ENCODE results near the gene CALHM4. TPM values are rescaled to one million over a fixed set of nuclear protein-coding genes. Genes with fewer than 3 reads are reported as not detected.
A peak's percentile ranks its signal among the peaks of the same experiment; 100 is the strongest.

CALHM4 gene
- total and polyA plus RNA-seq, 2 of the 8 experiments (the other 6 are each of a cell fraction or from before 2014, with no cell fraction given): not detected

GRCh38 chr6:116570856-116571682, 17.5 kb downstream of the CALHM4 start, which contains the start of gene RWDD1:
Gene RWDD1, plus strand, starts transcription at chr6:116571504. Its CDS starts 79 bp downstream, at chr6:116571583.
- peak within 1 kb of the TSS; percentile 19 for H2BK120ac ChIP-seq (replicated peaks; ENCODE audit: low read depth, low read length)
- no peak within 1 kb of the TSS for H2BK12ac ChIP-seq (ENCODE audit: low read depth, low read length)
- no peak within 1 kb of the TSS for H3K4ac ChIP-seq (replicated peaks; ENCODE audit: insufficient read length, low read depth, low read length)
- no peak within 1 kb of the TSS for H4K91ac ChIP-seq (replicated peaks; ENCODE audit: insufficient read length, low read length)
- no peak within 1 kb of the TSS for H2BK15ac ChIP-seq (ENCODE audit: low read length)
- peak within 1 kb of the TSS; percentile 74 to 88 for H3K4me2 ChIP-seq (ENCODE audit: insufficient read depth in 1 of 2, low read depth in 2 of 2, low read length in 2 of 2)
- H3K79me2 ChIP-seq (ENCODE audit: control insufficient read depth in 1 of 2, insufficient read depth in 2 of 2, low read length in 2 of 2): peaks cover 5 to 43% of the 10 kb centered on the region in 2 experiments; a peak in 3 of 4 replicates
- DNase-seq (ENCODE audit: low read depth in 1 of 2, low spot score in 2 of 2) (peak; percentile 95 to 98), FAIRE-seq (peak; percentile 39)
- CTCF ChIA-PET (ENCODE audit: partially characterized antibody): interaction anchor here (0.5 to 5.9 kb wide), 15 partner anchors 11 to 353 kb away, joined by 3 to 59 read pairs (median 4); partner anchors contain the start of genes CALHM4 and RSPH4A
- no peaks in the 10 kb centered on the region for H3K27me3 ChIP-seq (replicated peaks in 1 of 4; ENCODE audit: control insufficient read depth in 3 of 4, extremely low read depth in 1 of 4, insufficient read depth in 3 of 4, low read length in 3 of 4)
- H4K8ac ChIP-seq (ENCODE audit: extremely low read depth, insufficient read depth, low read length): peak within 1 kb of the TSS; percentile 80; the same call in 1 of the 2 replicates
- H4K20me1 ChIP-seq (replicated peaks in 1 of 2; ENCODE audit: control insufficient read depth in 1 of 2, insufficient read depth in 2 of 2, low read length in 2 of 2): peaks cover 0 to 3% of the 10 kb centered on the region in 2 experiments
- H2BK5ac ChIP-seq (ENCODE audit: low read depth, low read length): peak within 1 kb of the TSS; percentile 76
- H2AFZ ChIP-seq (ENCODE audit: low read length): peak within 1 kb of the TSS; percentile 78
- H3K14ac ChIP-seq (ENCODE audit: insufficient read length): peak within 1 kb of the TSS; percentile 35
- H3K23me2 ChIP-seq (ENCODE audit: low read depth, low read length): peaks cover 3% of the 10 kb centered on the region; the same call in 1 of the 2 replicates
- H3K9ac ChIP-seq (replicated peaks in 1 of 4; ENCODE audit: extremely low read depth in 1 of 4, low read depth in 3 of 4, low read length in 3 of 4): peak within 1 kb of the TSS; percentile 84 to 96 (median 84)
- no peak within 1 kb of the TSS for H2AK5ac ChIP-seq (ENCODE audit: low read depth, low read length)
- peaks cover 0 to 2% (median 0%) of the 10 kb centered on the region in 4 experiments; a peak in 1 of 8 replicates for H3K36me3 ChIP-seq (ENCODE audit: control insufficient read depth in 2 of 4, insufficient read depth in 4 of 4, low read length in 3 of 4)
- H4K5ac ChIP-seq (ENCODE audit: insufficient read length, low read depth, low read length): peak within 1 kb of the TSS; percentile 72
- H3K23ac ChIP-seq (ENCODE audit: insufficient read length): no peak within 1 kb of the TSS
- peaks cover 0 to 3% (median 1%) of the 10 kb centered on the region in 4 experiments; a peak in 3 of 7 replicates for H3K4me1 ChIP-seq (replicated peaks in 1 of 4; ENCODE audit: control insufficient read depth in 3 of 4, insufficient read depth in 4 of 4, low read length in 3 of 4)
- H3K56ac ChIP-seq (replicated peaks; ENCODE audit: insufficient read length, low read depth, low read length): peak within 1 kb of the TSS; percentile 60
- no peaks in the 10 kb centered on the region for H3K9me3 ChIP-seq (ENCODE audit: insufficient read depth in 2 of 2, low read depth in 1 of 2, low read length in 1 of 2)
- H3K4me3 ChIP-seq (ENCODE audit: extremely low read depth in 1 of 4, insufficient read depth in 2 of 4, low read depth in 3 of 4, low read length in 4 of 4): peak within 1 kb of the TSS; percentile 76 to 97 (median 90)
- peaks cover 2% of the 10 kb centered on the region for H3K79me1 ChIP-seq (ENCODE audit: low read depth, low read length)
- 1% methylated on average over 62 of the region's 62 CpGs; no CpG with 5 or more reads in 1 of the 2 experiments for WGBS, 2 experiments (ENCODE audit: extremely low coverage in 1 of 2, insufficient coverage in 1 of 2, insufficient read length in 1 of 2, insufficient replicate concordance in 2 of 2, low coverage in 1 of 2, low lambda C conversion rate in 2 of 2, missing lambda C conversion rate in 1 of 2)
- POLR2A ChIA-PET (ENCODE audit: partially characterized antibody): interaction anchor here (0.8 to 1.7 kb wide), 10 partner anchors 10 to 290 kb away, joined by 3 to 12 read pairs (median 3); partner anchors contain the start of genes CALHM4, CALHM6, KPNA5 and RSPH4A
- H2BK20ac ChIP-seq (ENCODE audit: low read length): no peak within 1 kb of the TSS
- peak within 1 kb of the TSS; percentile 27; the same call in 1 of the 2 replicates for H3K27ac ChIP-seq (ENCODE audit: low read depth, low read length)
- H3K18ac ChIP-seq (ENCODE audit: extremely low read depth, low read length): no peak within 1 kb of the TSS; the same call in 1 of the 2 replicates
- TF ChIP-seq EP300 (IDR thresholded peaks at IDR 0.05; ENCODE audit: borderline replicate concordance in 1 of 2, low read depth in 2 of 2, low read length in 2 of 2) (0 out of 3 replicates have a peak, but pooled peaks of 1 of the 2 experiments have one; percentile 21), SUZ12 (IDR thresholded peaks at IDR 0.05; ENCODE audit: low read length) (no peak), POLR2A (IDR thresholded peaks at IDR 0.05; ENCODE audit: control extremely low read depth in 1 of 2, low read depth in 2 of 2, low read length in 2 of 2) (peak; percentile 69 to 75; a peak in 2 of 3 replicates), RBBP5 (IDR thresholded peaks at IDR 0.05; ENCODE audit: borderline replicate concordance, low read depth, low read length) (peak; percentile 90), RXRA (IDR thresholded peaks at IDR 0.05; ENCODE audit: insufficient read depth, low read depth, low read length) (no peak), ASH2L (IDR thresholded peaks at IDR 0.05; ENCODE audit: low read length) (peak; percentile 96), FOSL1 (IDR thresholded peaks at IDR 0.05; ENCODE audit: insufficient read depth, low read depth, low read length) (no peak), POLR2AphosphoS5 (IDR thresholded peaks at IDR 0.05; ENCODE audit: low read depth, low read length) (peak; percentile 90), RAD21 (IDR thresholded peaks at IDR 0.05 in 1 of 2, conservative IDR thresholded peaks at IDR 0.05 in 1 of 2; ENCODE audit: low read depth in 2 of 2, low read length in 2 of 2) (peak in 1 of 2 experiments; percentile 21; a peak in 1 of 4 replicates), CBX5 (IDR thresholded peaks at IDR 0.05; ENCODE audit: low read depth, low read length) (no peak)
